Measurements from ENCODE around the gene MT1E. TPM values are rescaled to one million over a fixed set of nuclear protein-coding genes. Genes with fewer than 3 reads are reported as not detected.

Gene MT1E
- total and polyA plus RNA-seq, 2 of the 13 experiments (the other 11 are each of a cell fraction or from before 2014, with no cell fraction given): 110 to 1,072 TPM

GRCh38 chr16:56643080-56643778 is 17.6 kb downstream of the MT1E start (continued):
- no peak for TF ChIP-seq CSRNP2 (CRISPR knock-in tag; conservative IDR thresholded peaks at IDR 0.05; ENCODE audit: low read depth)
- peak; percentile 64 for TF ChIP-seq ZNF451 (CRISPR knock-in tag; IDR thresholded peaks at IDR 0.05)
- no peak for TF ChIP-seq ISL2 (CRISPR knock-in tag; IDR thresholded peaks at IDR 0.05)
- TF ChIP-seq AGO2 (optimal IDR thresholded peaks at IDR 0.05; ENCODE audit: low read depth, low read length): no peak
- no peak; the same call in 1 of the 2 replicates for TF ChIP-seq SETDB1 (CRISPR knock-in tag; IDR thresholded peaks at IDR 0.05; ENCODE audit: borderline replicate concordance)
- 0 out of 2 replicates have a peak, but pooled peaks have one; percentile 31 for TF ChIP-seq ZNF343 (CRISPR knock-in tag; IDR thresholded peaks at IDR 0.05)
- TF ChIP-seq SATB2 (CRISPR knock-in tag; IDR thresholded peaks at IDR 0.05): no peak
- 0 out of 2 replicates have a peak, but pooled peaks have one; percentile 42 for TF ChIP-seq ZNF44 (CRISPR knock-in tag; IDR thresholded peaks at IDR 0.05)
- TF ChIP-seq DRAP1 (CRISPR knock-in tag; IDR thresholded peaks at IDR 0.05): no peak
- TF ChIP-seq, protein P1, sequence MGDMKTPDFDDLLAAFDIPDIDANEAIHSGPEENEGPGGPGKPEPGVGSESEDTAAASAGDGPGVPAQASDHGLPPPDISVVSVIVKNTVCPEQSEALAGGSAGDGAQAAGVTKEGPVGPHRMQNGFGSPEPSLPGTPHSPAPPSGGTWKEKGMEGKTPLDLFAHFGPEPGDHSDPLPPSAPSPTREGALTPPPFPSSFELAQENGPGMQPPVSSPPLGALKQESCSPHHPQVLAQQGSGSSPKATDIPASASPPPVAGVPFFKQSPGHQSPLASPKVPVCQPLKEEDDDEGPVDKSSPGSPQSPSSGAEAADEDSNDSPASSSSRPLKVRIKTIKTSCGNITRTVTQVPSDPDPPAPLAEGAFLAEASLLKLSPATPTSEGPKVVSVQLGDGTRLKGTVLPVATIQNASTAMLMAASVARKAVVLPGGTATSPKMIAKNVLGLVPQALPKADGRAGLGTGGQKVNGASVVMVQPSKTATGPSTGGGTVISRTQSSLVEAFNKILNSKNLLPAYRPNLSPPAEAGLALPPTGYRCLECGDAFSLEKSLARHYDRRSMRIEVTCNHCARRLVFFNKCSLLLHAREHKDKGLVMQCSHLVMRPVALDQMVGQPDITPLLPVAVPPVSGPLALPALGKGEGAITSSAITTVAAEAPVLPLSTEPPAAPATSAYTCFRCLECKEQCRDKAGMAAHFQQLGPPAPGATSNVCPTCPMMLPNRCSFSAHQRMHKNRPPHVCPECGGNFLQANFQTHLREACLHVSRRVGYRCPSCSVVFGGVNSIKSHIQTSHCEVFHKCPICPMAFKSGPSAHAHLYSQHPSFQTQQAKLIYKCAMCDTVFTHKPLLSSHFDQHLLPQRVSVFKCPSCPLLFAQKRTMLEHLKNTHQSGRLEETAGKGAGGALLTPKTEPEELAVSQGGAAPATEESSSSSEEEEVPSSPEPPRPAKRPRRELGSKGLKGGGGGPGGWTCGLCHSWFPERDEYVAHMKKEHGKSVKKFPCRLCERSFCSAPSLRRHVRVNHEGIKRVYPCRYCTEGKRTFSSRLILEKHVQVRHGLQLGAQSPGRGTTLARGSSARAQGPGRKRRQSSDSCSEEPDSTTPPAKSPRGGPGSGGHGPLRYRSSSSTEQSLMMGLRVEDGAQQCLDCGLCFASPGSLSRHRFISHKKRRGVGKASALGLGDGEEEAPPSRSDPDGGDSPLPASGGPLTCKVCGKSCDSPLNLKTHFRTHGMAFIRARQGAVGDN (CRISPR knock-in tag; IDR thresholded peaks at IDR 0.05): peak; percentile 96
- TF ChIP-seq SIN3B (IDR thresholded peaks at IDR 0.05; ENCODE audit: low read length): no peak
- TF ChIP-seq ZNF496 (CRISPR knock-in tag; IDR thresholded peaks at IDR 0.05; ENCODE audit: insufficient replicate concordance): no peak
- peak; percentile 54; the same call in 1 of the 2 replicates for TF ChIP-seq ZSCAN31 (CRISPR knock-in tag; IDR thresholded peaks at IDR 0.05; ENCODE audit: low read depth)
- TF ChIP-seq, protein P2, sequence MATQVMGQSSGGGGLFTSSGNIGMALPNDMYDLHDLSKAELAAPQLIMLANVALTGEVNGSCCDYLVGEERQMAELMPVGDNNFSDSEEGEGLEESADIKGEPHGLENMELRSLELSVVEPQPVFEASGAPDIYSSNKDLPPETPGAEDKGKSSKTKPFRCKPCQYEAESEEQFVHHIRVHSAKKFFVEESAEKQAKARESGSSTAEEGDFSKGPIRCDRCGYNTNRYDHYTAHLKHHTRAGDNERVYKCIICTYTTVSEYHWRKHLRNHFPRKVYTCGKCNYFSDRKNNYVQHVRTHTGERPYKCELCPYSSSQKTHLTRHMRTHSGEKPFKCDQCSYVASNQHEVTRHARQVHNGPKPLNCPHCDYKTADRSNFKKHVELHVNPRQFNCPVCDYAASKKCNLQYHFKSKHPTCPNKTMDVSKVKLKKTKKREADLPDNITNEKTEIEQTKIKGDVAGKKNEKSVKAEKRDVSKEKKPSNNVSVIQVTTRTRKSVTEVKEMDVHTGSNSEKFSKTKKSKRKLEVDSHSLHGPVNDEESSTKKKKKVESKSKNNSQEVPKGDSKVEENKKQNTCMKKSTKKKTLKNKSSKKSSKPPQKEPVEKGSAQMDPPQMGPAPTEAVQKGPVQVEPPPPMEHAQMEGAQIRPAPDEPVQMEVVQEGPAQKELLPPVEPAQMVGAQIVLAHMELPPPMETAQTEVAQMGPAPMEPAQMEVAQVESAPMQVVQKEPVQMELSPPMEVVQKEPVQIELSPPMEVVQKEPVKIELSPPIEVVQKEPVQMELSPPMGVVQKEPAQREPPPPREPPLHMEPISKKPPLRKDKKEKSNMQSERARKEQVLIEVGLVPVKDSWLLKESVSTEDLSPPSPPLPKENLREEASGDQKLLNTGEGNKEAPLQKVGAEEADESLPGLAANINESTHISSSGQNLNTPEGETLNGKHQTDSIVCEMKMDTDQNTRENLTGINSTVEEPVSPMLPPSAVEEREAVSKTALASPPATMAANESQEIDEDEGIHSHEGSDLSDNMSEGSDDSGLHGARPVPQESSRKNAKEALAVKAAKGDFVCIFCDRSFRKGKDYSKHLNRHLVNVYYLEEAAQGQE (IDR thresholded peaks at IDR 0.05; ENCODE audit: borderline replicate concordance in 1 of 2, low read depth in 1 of 2, low read length in 2 of 2): no peak
- peak; percentile 46; the same call in 1 of the 2 replicates for TF ChIP-seq SP2 (CRISPR knock-in tag; IDR thresholded peaks at IDR 0.05)
- no peak for TF ChIP-seq ZBTB10 (CRISPR knock-in tag; IDR thresholded peaks at IDR 0.05; ENCODE audit: borderline replicate concordance)

Measured in HepG2 (cell line).